ENCODE results near the gene SET. TPM values are rescaled to one million over a fixed set of nuclear protein-coding genes. Genes with fewer than 3 reads are reported as not detected.

The SET gene
- polyA plus RNA-seq, 1 of the 3 experiments (the other 2 are of a cell fraction), result 64.6 TPM

GRCh38 chr9:128656416-128657343 lies 32.3 kb upstream of the SET start, which contains the start of gene DYNC2I2 (continued):
- TF ChIP-seq PBX3 (IDR thresholded peaks at IDR 0.05) (no peak), USF1 (IDR thresholded peaks at IDR 0.05; ENCODE audit: borderline replicate concordance, low read depth) (no peak; the same call in 1 of the 2 replicates), CHD2 (IDR thresholded peaks at IDR 0.05; ENCODE audit: low read length, partially characterized antibody) (no peak), NRF1 (IDR thresholded peaks at IDR 0.05; ENCODE audit: low read depth, low read length) (0 out of 2 replicates have a peak, but pooled peaks have one; percentile 9), FOXM1 (IDR thresholded peaks at IDR 0.05; ENCODE audit: low read depth) (no peak), NFIC (IDR thresholded peaks at IDR 0.05; ENCODE audit: borderline replicate concordance) (no peak), TCF12 (IDR thresholded peaks at IDR 0.05) (no peak), SIN3A (IDR thresholded peaks at IDR 0.05; ENCODE audit: borderline replicate concordance, low read depth, low read length) (peak; percentile 49; the same call in 1 of the 2 replicates), JUND (IDR thresholded peaks at IDR 0.05) (no peak), MAX (IDR thresholded peaks at IDR 0.05; ENCODE audit: low read depth) (peak; percentile 85), TAF1 (IDR thresholded peaks at IDR 0.05; ENCODE audit: borderline replicate concordance, low read depth, low read length) (peak; percentile 91), TEAD4 (IDR thresholded peaks at IDR 0.05; ENCODE audit: borderline replicate concordance, insufficient read depth) (peak; percentile 62; the same call in 1 of the 2 replicates)

GRCh38 chr9:128657344-128657704 lies 31.7 kb upstream of the SET start:
- Histone ChIP-seq H3K4me3 (ENCODE audit: low read depth in 2 of 2, low read length in 1 of 2) (peak overlapping the region in 1 of 2 experiments; percentile 69; a peak in 1 of 4 replicates), H3K79me2 (ENCODE audit: insufficient read depth) (peaks cover 34% of the 10 kb centered on the region), H3K27me3 (ENCODE audit: insufficient read depth) (no peaks in the 10 kb centered on the region), H3K36me3 (replicated peaks in 1 of 2; ENCODE audit: control insufficient read depth in 1 of 2, insufficient read depth in 2 of 2, low read length in 1 of 2) (no peaks in the 10 kb centered on the region), H3K9me3 (no peaks in the 10 kb centered on the region), H3F3A (replicated peaks; ENCODE audit: insufficient read depth) (peaks cover 10% of the 10 kb centered on the region), H4K20me1 (ENCODE audit: insufficient read depth) (no peaks in the 10 kb centered on the region), H3K9ac (peak overlapping the region; percentile 83), H3K4me1 (ENCODE audit: control insufficient read depth in 1 of 2, insufficient read depth in 2 of 2, low read depth in 1 of 2, low read length in 1 of 2) (no peaks in the 10 kb centered on the region), H3K27ac (ENCODE audit: low read depth in 2 of 2, low read length in 1 of 2) (peak overlapping the region; percentile 94 to 98), H3K4me2 (peak overlapping the region; percentile 72; the same call in 1 of the 2 replicates), H2AFZ (ENCODE audit: low read depth) (peak overlapping the region; percentile 96), H3K9me2 (no peaks in the 10 kb centered on the region)
- DNase-seq, result no peak
- 95% methylated on average over 13 of the region's 13 CpGs for WGBS (ENCODE audit: low lambda C conversion rate)
- CTCF ChIA-PET, result interaction anchor here (1.6 kb wide), 1 partner anchor 45 kb away, joined by 7 read pairs; the partner anchor contains the start of gene PKN3
- POLR2A ChIA-PET, result interaction anchor here (1.1 kb wide), 1 partner anchor 161 kb away, joined by 3 read pairs; no protein-coding TSS in a partner anchor
- TF ChIP-seq POLR2AphosphoS5 (IDR thresholded peaks at IDR 0.05; ENCODE audit: low read depth, low read length) (no peak), USF1 (IDR thresholded peaks at IDR 0.05; ENCODE audit: borderline replicate concordance, low read depth) (no peak), SIN3A (IDR thresholded peaks at IDR 0.05; ENCODE audit: borderline replicate concordance, low read depth, low read length) (no peak), TAF1 (IDR thresholded peaks at IDR 0.05; ENCODE audit: borderline replicate concordance, low read depth, low read length) (no peak), CTCF (IDR thresholded peaks at IDR 0.05) (no peak)

All from SK-N-SH (cell line).